H1 (cell line): ENCODE data around the gene HOMER1. TPM values are rescaled to one million over a fixed set of nuclear protein-coding genes. Genes with fewer than 3 reads are reported as not detected.

ENCODE experiments used
- CTCF ChIA-PET: fragments of 300-600 bp; sonication (Branson Sonifier 250); formaldehyde crosslinking; loops from one replicate; lab custom pipeline; 2021; ENCODE audit not compliant: partially characterized antibody; lab: Charles Lee
- POLR2A ChIA-PET: fragments of 300-600 bp; sonication (Branson Sonifier 250); formaldehyde crosslinking; loops from one replicate; lab custom pipeline; 2021; ENCODE audit warnings: inconsistent platforms; ENCODE audit not compliant: partially characterized antibody; lab: Charles Lee
- DNase-seq, 2 experiments: peaks; one replicate each; pipeline versions ENCODE4 v3.0.0 to v3.0.0-alpha.2; 2010 to 2022; ENCODE audit warnings: low spot score in 2 of 2, low read depth in 1 of 2, mixed read lengths in 1 of 2
- FAIRE-seq: peaks from 2 replicates; lab custom pipeline; 2011; peaks lifted over from hg19 to GRCh38; lab: Jason Lieb, UNC
- H2AFZ ChIP-seq: 2 replicates; pipeline ENCODE4 v1.8.1; 2012; ENCODE audit warnings: low read length, inconsistent platforms
- H2AK5ac ChIP-seq: 2 replicates; pipeline ENCODE4 v1.6.1; 2013; ENCODE audit warnings: low read depth, low read length
- H2BK120ac ChIP-seq: replicated peaks from 2 replicates; pipeline ENCODE3; 2013; ENCODE audit warnings: low read depth, low read length, inconsistent platforms
- H2BK12ac ChIP-seq: 2 replicates; pipeline ENCODE4 v1.6.1; 2013; ENCODE audit warnings: low read depth, low read length
- H2BK15ac ChIP-seq: 2 replicates; pipeline ENCODE4 v1.6.1; 2013; ENCODE audit warnings: low read length
- H2BK20ac ChIP-seq: 2 replicates; pipeline ENCODE4 v1.6.1; 2013; ENCODE audit warnings: low read length
- H2BK5ac ChIP-seq: 2 replicates; pipeline ENCODE4 v1.6.1; 2013; ENCODE audit warnings: low read depth, low read length
- H3K14ac ChIP-seq: 2 replicates; pipeline ENCODE4 v1.6.1; 2013; ENCODE audit warnings: inconsistent platforms; ENCODE audit not compliant: insufficient read length
- H3K18ac ChIP-seq: 2 replicates; pipeline ENCODE4 v1.6.1; 2013; ENCODE audit warnings: low read length; ENCODE audit errors: extremely low read depth
- H3K23ac ChIP-seq: 2 replicates; pipeline ENCODE4 v1.6.1; 2013; ENCODE audit warnings: inconsistent platforms; ENCODE audit not compliant: insufficient read length
- H3K23me2 ChIP-seq: 2 replicates; pipeline ENCODE4 v1.6.1; 2013; ENCODE audit warnings: low read depth, low read length
- H3K27ac ChIP-seq: 2 replicates; pipeline ENCODE4 v1.6.1; 2011; ENCODE audit warnings: low read depth, low read length, inconsistent platforms
- H3K27me3 ChIP-seq, 4 experiments: replicated peaks in 1 of 4; 1 replicate in 1 of 4; 2 replicates in 3 of 4; pipeline versions ENCODE4 v1.6.1 to v1.8.1; 2011 to 2013; ENCODE audit warnings: low read length in 3 of 4, mild to moderate bottlenecking in 3 of 4, inconsistent platforms in 2 of 4, mixed read lengths in 2 of 4, moderate library complexity in 1 of 4; ENCODE audit not compliant: control insufficient read depth in 3 of 4, insufficient read depth in 3 of 4; ENCODE audit errors: extremely low read depth in 1 of 4
- H3K36me3 ChIP-seq, 4 experiments: 2 replicates each; pipeline versions ENCODE4 v1.6.1 to v1.8.1; 2011 to 2013; ENCODE audit warnings: mild to moderate bottlenecking in 4 of 4, low read length in 3 of 4, moderate library complexity in 2 of 4, control low read depth in 1 of 4, inconsistent platforms in 1 of 4; ENCODE audit not compliant: insufficient read depth in 4 of 4, control insufficient read depth in 2 of 4
- H3K4ac ChIP-seq: replicated peaks from 2 replicates; pipeline ENCODE3; 2013; ENCODE audit warnings: low read length, low read depth, mixed read lengths, inconsistent platforms; ENCODE audit not compliant: insufficient read length
- H3K4me1 ChIP-seq, 4 experiments: replicated peaks in 1 of 4; 1 replicate in 1 of 4; 2 replicates in 3 of 4; pipeline versions ENCODE4 v1.6.1 to v1.8.1; 2011 to 2013; ENCODE audit warnings: low read length in 3 of 4, inconsistent platforms in 2 of 4, mixed read lengths in 1 of 4; ENCODE audit not compliant: insufficient read depth in 4 of 4, control insufficient read depth in 3 of 4
- H3K4me2 ChIP-seq, 2 experiments: 2 replicates each; pipeline versions ENCODE4 v1.6.1 to v1.8.1; 2011 to 2013; ENCODE audit warnings: low read depth in 2 of 2, low read length in 2 of 2, control low read depth in 1 of 2, inconsistent platforms in 1 of 2, mild to moderate bottlenecking in 1 of 2; ENCODE audit not compliant: insufficient read depth in 1 of 2
- H3K4me3 ChIP-seq, 4 experiments: fragments of 200-600, 300-600 bp in 1 of 4; sonication (generic), shearing (Covaris generic), sonication (Bioruptor Twin) in 1 of 4; 2 replicates each; pipeline versions ENCODE4 v1.5.1 to v1.8.1; 2011 to 2016; ENCODE audit warnings: low read length in 4 of 4, low read depth in 3 of 4, control low read depth in 2 of 4, inconsistent platforms in 2 of 4, mild to moderate bottlenecking in 2 of 4, mixed read lengths in 1 of 4, moderate library complexity in 1 of 4; ENCODE audit not compliant: insufficient read depth in 2 of 4; ENCODE audit errors: extremely low read depth in 1 of 4
- H3K56ac ChIP-seq: replicated peaks from 2 replicates; pipeline ENCODE3; 2013; ENCODE audit warnings: low read depth, mild to moderate bottlenecking, mixed read lengths, low read length, inconsistent platforms; ENCODE audit not compliant: insufficient read length
- H3K79me1 ChIP-seq: 2 replicates; pipeline ENCODE4 v1.6.1; 2013; ENCODE audit warnings: low read depth, low read length, control low read depth
- H3K79me2 ChIP-seq, 2 experiments: 2 replicates each; pipeline versions ENCODE4 v1.6.1 to v1.8.1; 2012 to 2013; ENCODE audit warnings: low read length in 2 of 2, mild to moderate bottlenecking in 2 of 2, inconsistent platforms in 1 of 2; ENCODE audit not compliant: insufficient read depth in 2 of 2, control insufficient read depth in 1 of 2
- H3K9ac ChIP-seq, 4 experiments: replicated peaks in 1 of 4; 1 replicate in 1 of 4; 2 replicates in 3 of 4; pipeline versions ENCODE4 v1.6.1 to v1.8.1; 2011 to 2013; ENCODE audit warnings: low read depth in 3 of 4, low read length in 3 of 4, control low read depth in 2 of 4, mild to moderate bottlenecking in 2 of 4, moderate library complexity in 2 of 4, inconsistent platforms in 1 of 4; ENCODE audit errors: extremely low read depth in 1 of 4
- H3K9me3 ChIP-seq, 2 experiments: 2 replicates each; pipeline versions ENCODE4 v1.6.1 to v1.8.1; 2012 to 2013; ENCODE audit warnings: mild to moderate bottlenecking in 2 of 2, moderate library complexity in 2 of 2, control low read depth in 1 of 2, inconsistent platforms in 1 of 2, low read depth in 1 of 2, low read length in 1 of 2, mixed read lengths in 1 of 2; ENCODE audit not compliant: insufficient read depth in 2 of 2
- H4K20me1 ChIP-seq, 2 experiments: replicated peaks in 1 of 2; 2 replicates each; pipeline versions ENCODE3 to v1.8.1; 2011 to 2013; ENCODE audit warnings: inconsistent platforms in 2 of 2, low read length in 2 of 2, mild to moderate bottlenecking in 1 of 2; ENCODE audit not compliant: insufficient read depth in 2 of 2, control insufficient read depth in 1 of 2
- H4K5ac ChIP-seq: 2 replicates; pipeline ENCODE4 v1.6.1; 2013; ENCODE audit warnings: low read length, low read depth, mixed read lengths, inconsistent platforms; ENCODE audit not compliant: insufficient read length
- H4K8ac ChIP-seq: 2 replicates; pipeline ENCODE4 v1.8.0; 2013; ENCODE audit warnings: mild to moderate bottlenecking, moderate library complexity, low read length, inconsistent platforms; ENCODE audit not compliant: insufficient read depth; ENCODE audit errors: extremely low read depth
- H4K91ac ChIP-seq: replicated peaks from 2 replicates; pipeline ENCODE3; 2013; ENCODE audit warnings: low read length, mixed read lengths, inconsistent platforms; ENCODE audit not compliant: insufficient read length
- RNF2 ChIP-seq: fragments of 200-900, 300-1000 bp; sonication (generic); IDR thresholded peaks from 2 replicates; pipeline ENCODE4 v1.7.1; 2016; ENCODE audit warnings: borderline replicate concordance, low read depth, mild to moderate bottlenecking, antibody characterized with exemption, low read length; ENCODE audit not compliant: poor library complexity, severe bottlenecking; ENCODE audit errors: missing control alignments
- WGBS, 2 experiments: shearing (Covaris generic) in 1 of 2; methylation state at CpG; one replicate each; pipeline versions ENCODE4 v1.1.6 to v1.1.7; 2013 to 2015; ENCODE audit warnings: low lambda C conversion rate in 2 of 2, mixed read lengths in 2 of 2, inconsistent platforms in 1 of 2, low coverage in 1 of 2, missing lambda C conversion rate in 1 of 2; ENCODE audit not compliant: insufficient replicate concordance in 2 of 2, insufficient coverage in 1 of 2, insufficient read length in 1 of 2; ENCODE audit errors: extremely low coverage in 1 of 2, missing lambda C conversion rate in 1 of 2; 5-methylcytosine and 5-hydroxymethylcytosine counted together
- polyA plus RNA-seq, 7 experiments: library from polyadenylated mRNA; depleted of rRNA in 3 of 7; stranded (reverse) in 5 of 7; unstranded in 2 of 7; fragments of >200 nt in 5 of 7; fragments of 200-250 nt in 2 of 7; gene quantifications; 1 replicate in 5 of 7; 2 replicates in 1 of 7; 4 replicates in 1 of 7; pipeline versions ENCODE4 v1.2.1 to v1.2.3, GENCODE V29; 2011 to 2013; ENCODE audit warnings: missing spikeins in 2 of 7, mixed read lengths in 2 of 7
- total RNA-seq: library from RNA; stranded (reverse); fragmentation: NEBNext Ultra II Directional; extraction: Animal tissue kit (Norgen Biotek cat#: 25700); gene quantifications from 2 replicates; pipeline ENCODE4 v1.2.1, GENCODE V29; 2021

HOMER1 gene
- total and polyA plus RNA-seq, 2 of the 8 experiments (the other 6 are each of a cell fraction or from before 2014, with no cell fraction given) = 6.4 to 57.9 TPM

- H3K4me2 ChIP-seq = no peak overlapping the region
- H4K8ac ChIP-seq = no peak overlapping the region
- no peak overlapping the region for H2BK5ac ChIP-seq
- no peak overlapping the region for H3K14ac ChIP-seq
- no peaks in the 10 kb centered on the region for H3K27me3 ChIP-seq
- no peak for TF ChIP-seq RNF2
- H3K18ac ChIP-seq = no peak overlapping the region
- CTCF ChIA-PET = interaction anchor here (1.0 kb wide), 1 partner anchor 14 kb away, joined by 3 read pairs; no protein-coding TSS in a partner anchor
- H3K36me3 ChIP-seq = no peaks in the 10 kb centered on the region
- no peaks in the 10 kb centered on the region for H3K79me2 ChIP-seq
- no peaks in the 10 kb centered on the region for H3K23me2 ChIP-seq
- no peak for FAIRE-seq
- POLR2A ChIA-PET = interaction anchor here (1.1 kb wide), 1 partner anchor 12 kb away, joined by 4 read pairs; no protein-coding TSS in a partner anchor
- H2BK12ac ChIP-seq = no peak overlapping the region
- no peak overlapping the region for H2BK15ac ChIP-seq
- H3K4me1 ChIP-seq = no peaks in the 10 kb centered on the region
- no peak overlapping the region for H4K91ac ChIP-seq
- no peak overlapping the region for H2AK5ac ChIP-seq
- H3K4me3 ChIP-seq = no peak overlapping the region
- H2BK20ac ChIP-seq = no peak overlapping the region
- H3K9me3 ChIP-seq = peaks cover 22% of the 10 kb centered on the region in 2 experiments; a peak in 3 of 4 replicates
- no peak overlapping the region for H3K9ac ChIP-seq
- H2BK120ac ChIP-seq = no peak overlapping the region
- no peak for DNase-seq
- H2AFZ ChIP-seq = no peak overlapping the region
- no peak overlapping the region for H3K56ac ChIP-seq
- no peak overlapping the region for H4K5ac ChIP-seq
- H3K23ac ChIP-seq = no peak overlapping the region
- H3K4ac ChIP-seq = no peak overlapping the region
- no peaks in the 10 kb centered on the region for H3K79me1 ChIP-seq
- no peak overlapping the region for H3K27ac ChIP-seq
- no peaks in the 10 kb centered on the region for H4K20me1 ChIP-seq
- WGBS, 2 experiments = 94% methylated on average over 5 of the region's 5 CpGs; no CpG with 5 or more reads in 1 of the 2 experiments
Measured at GRCh38 chr5:79526928-79527327, 13.0 kb upstream of the HOMER1 start.
